GM12878 (cell line): ENCODE measurements around the gene ELAVL1. TPM values are rescaled to one million over a fixed set of nuclear protein-coding genes. Genes with fewer than 3 reads are reported as not detected.

Experiments
- BCL3 ChIP-seq: IDR thresholded peaks from 2 replicates; pipeline ENCODE4 v1.6.1; 2011; ENCODE audit warnings: borderline replicate concordance, low read depth, mild to moderate bottlenecking, moderate library complexity, low read length; ENCODE audit not compliant: insufficient read depth, poor library complexity, severe bottlenecking
- E2F8 ChIP-seq: fragments of 450-650 bp; IDR thresholded peaks from 2 replicates; pipeline ENCODE4 v1.6.1; 2018; ENCODE audit warnings: mild to moderate bottlenecking, low read depth, moderate library complexity; ENCODE audit not compliant: partially characterized antibody
- EP300 ChIP-seq, 2 experiments: fragments of 150-350 bp in 1 of 2; IDR thresholded peaks; 2 replicates each; pipeline ENCODE4 v1.6.1; 2011 to 2012; ENCODE audit warnings: low read depth in 2 of 2, low read length in 2 of 2, borderline replicate concordance in 1 of 2, improper control_type of control experiment in 1 of 2, inconsistent platforms in 1 of 2; ENCODE audit not compliant: control insufficient read depth in 1 of 2
- FOS ChIP-seq: IDR thresholded peaks from 3 replicates; pipeline ENCODE4 v1.6.1; 2011; ENCODE audit warnings: borderline replicate concordance; ENCODE audit not compliant: insufficient read length; ENCODE audit errors: extremely low read depth
- HSF1 ChIP-seq: fragments of 150-350 bp; IDR thresholded peaks from 2 replicates; pipeline ENCODE4 v1.6.1; 2014; ENCODE audit warnings: mild to moderate bottlenecking, low read depth, low read length
- IKZF1 ChIP-seq: fragments of 450-650 bp; conservative IDR thresholded peaks from 2 replicates; pipeline ENCODE4 v1.6.1; 2017; ENCODE audit warnings: antibody characterized with exemption, mild to moderate bottlenecking
- IRF3 ChIP-seq: fragments of 450-650 bp; IDR thresholded peaks from 2 replicates; pipeline ENCODE4 v1.6.1; 2014; ENCODE audit warnings: mild to moderate bottlenecking
- MTA2 ChIP-seq: fragments of 450-650 bp; IDR thresholded peaks from 2 replicates; pipeline ENCODE4 v1.6.1; 2016; ENCODE audit warnings: low read depth, mild to moderate bottlenecking, moderate library complexity
- NR2C2 ChIP-seq: IDR thresholded peaks from 2 replicates; pipeline ENCODE4 v1.6.1; 2011; ENCODE audit warnings: borderline replicate concordance, low read depth; ENCODE audit not compliant: control insufficient read depth, insufficient read length
- PAX8 ChIP-seq: fragments of 450-650 bp; IDR thresholded peaks from 2 replicates; pipeline ENCODE4 v1.6.1; 2017; ENCODE audit warnings: mild to moderate bottlenecking, moderate library complexity
- RB1 ChIP-seq: fragments of 450-650 bp; formaldehyde crosslinking; IDR thresholded peaks from 2 replicates; pipeline ENCODE4 v1.6.1; 2017; ENCODE audit warnings: mild to moderate bottlenecking, borderline replicate concordance
- REST ChIP-seq: IDR thresholded peaks from 2 replicates; pipeline ENCODE4 v1.6.1; 2012; ENCODE audit warnings: mild to moderate bottlenecking, low read depth, low read length
- STAT3 ChIP-seq: IDR thresholded peaks from 2 replicates; pipeline ENCODE4 v1.6.1; 2011; ENCODE audit warnings: low read depth, low read length, improper control_type of control experiment
- ZNF622 ChIP-seq: fragments of 450-650 bp; IDR thresholded peaks from 2 replicates; pipeline ENCODE4 v1.6.1; 2017; ENCODE audit warnings: mild to moderate bottlenecking, inconsistent platforms
- ZZZ3 ChIP-seq: IDR thresholded peaks from 2 replicates; pipeline ENCODE4 v1.6.1; 2011; ENCODE audit warnings: low read depth; ENCODE audit not compliant: control insufficient read depth, insufficient read length
- polyA plus RNA-seq, 11 experiments: library from polyadenylated mRNA; depleted of rRNA in 4 of 11; unstranded in 6 of 11; stranded (reverse) in 5 of 11; fragments of >200 nt; fragmentation: Nextera tagmentation in 4 of 11; fragmentation: Illumina TruSeq in 1 of 11; extraction: Ambion mirVana in 4 of 11; extraction: Trizol in 1 of 11; gene quantifications; 1 replicate in 1 of 11; 2 replicates in 10 of 11; pipeline versions ENCODE4 v1.2.1 to v1.2.3, GENCODE V29; 2011 to 2016; ENCODE audit warnings: inconsistent platforms in 2 of 11, missing spikeins in 2 of 11, low read depth in 1 of 11
- total RNA-seq, 4 experiments: library from RNA; depleted of rRNA in 3 of 4; stranded (reverse); fragments of >200 nt in 3 of 4; fragmentation: Illumina TruSeq in 1 of 4; extraction: Trizol in 1 of 4; gene quantifications; 2 replicates each; pipeline versions ENCODE4 v1.2.1 to v1.2.3, GENCODE V29; 2013 to 2021

Gene ELAVL1
- total and polyA plus RNA-seq, 10 of the 15 experiments (the other 5 are each of a cell fraction or from before 2014, with no cell fraction given) = 7.4 to 155 (median 70.3) TPM

- TF ChIP-seq STAT3 (no peak), RB1 (peak; percentile 81; the same call in 1 of the 2 replicates), EP300 (IDR thresholded peaks at IDR 0.05; ENCODE audit: borderline replicate concordance in 1 of 2, control insufficient read depth in 1 of 2, low read depth in 2 of 2, low read length in 2 of 2) (0 out of 4 replicates have a peak, but pooled peaks of 1 of the 2 experiments have one; percentile 10), REST (0 out of 2 replicates have a peak, but pooled peaks have one; percentile 43), E2F8 (no peak), HSF1 (no peak), ZNF622 (no peak), IKZF1 (peak; percentile 70; the same call in 1 of the 2 replicates), PAX8 (no peak), IRF3 (peak; percentile 74; the same call in 1 of the 2 replicates), ZZZ3 (no peak), FOS (peak; percentile 39), MTA2 (no peak), NR2C2 (no peak), BCL3 (peak; percentile 84)
Observed at GRCh38 chr19:7943444-7944176, 61.8 kb downstream of the ELAVL1 start, which contains the start of gene TIMM44 (continued).
